ENCODE data around the gene MOXD1.

DNA sequence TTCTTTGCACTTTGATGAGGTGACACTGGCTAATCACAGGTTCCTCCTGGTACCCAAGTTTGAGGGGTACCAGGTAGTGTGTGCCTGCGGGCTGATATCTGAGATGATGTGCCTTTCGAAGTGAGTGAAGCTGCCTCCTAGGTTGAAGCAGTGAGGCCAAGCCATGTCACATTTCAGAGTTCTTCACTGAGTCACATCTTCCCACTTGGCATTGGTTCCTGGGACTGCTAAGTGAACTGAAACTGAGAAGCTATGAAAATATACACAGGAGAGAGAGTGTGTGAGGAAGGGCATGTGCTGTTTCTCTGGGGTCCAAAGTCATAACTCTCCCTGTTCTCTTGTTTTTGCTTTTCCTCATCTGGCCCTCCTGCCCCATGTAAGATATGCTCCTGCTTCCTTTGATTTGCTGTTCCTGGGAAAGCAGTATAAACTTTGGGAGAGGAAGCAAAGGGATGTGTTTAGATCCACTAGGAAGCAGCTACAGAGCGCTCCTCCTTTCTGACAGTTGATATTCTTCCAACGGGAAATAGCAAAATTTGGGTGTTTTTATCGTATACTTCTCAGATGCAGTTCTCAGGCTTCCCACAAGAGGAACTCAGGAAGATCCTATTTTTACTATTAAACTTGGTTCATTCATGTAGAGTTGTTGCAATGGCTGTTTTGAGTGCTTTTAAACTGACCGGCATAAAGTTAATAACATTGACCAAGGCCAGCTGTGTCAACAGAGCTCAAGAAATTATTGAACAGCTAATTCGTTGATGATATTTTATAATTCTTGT is 153.7 kb downstream of the MOXD1 start:
- TF ChIP-seq EZH2 (IDR thresholded peaks at IDR 0.05) (no peak), EZH2phosphoT487 (IDR thresholded peaks at IDR 0.05) (no peak)
- TF ChIP-seq, protein P1, sequence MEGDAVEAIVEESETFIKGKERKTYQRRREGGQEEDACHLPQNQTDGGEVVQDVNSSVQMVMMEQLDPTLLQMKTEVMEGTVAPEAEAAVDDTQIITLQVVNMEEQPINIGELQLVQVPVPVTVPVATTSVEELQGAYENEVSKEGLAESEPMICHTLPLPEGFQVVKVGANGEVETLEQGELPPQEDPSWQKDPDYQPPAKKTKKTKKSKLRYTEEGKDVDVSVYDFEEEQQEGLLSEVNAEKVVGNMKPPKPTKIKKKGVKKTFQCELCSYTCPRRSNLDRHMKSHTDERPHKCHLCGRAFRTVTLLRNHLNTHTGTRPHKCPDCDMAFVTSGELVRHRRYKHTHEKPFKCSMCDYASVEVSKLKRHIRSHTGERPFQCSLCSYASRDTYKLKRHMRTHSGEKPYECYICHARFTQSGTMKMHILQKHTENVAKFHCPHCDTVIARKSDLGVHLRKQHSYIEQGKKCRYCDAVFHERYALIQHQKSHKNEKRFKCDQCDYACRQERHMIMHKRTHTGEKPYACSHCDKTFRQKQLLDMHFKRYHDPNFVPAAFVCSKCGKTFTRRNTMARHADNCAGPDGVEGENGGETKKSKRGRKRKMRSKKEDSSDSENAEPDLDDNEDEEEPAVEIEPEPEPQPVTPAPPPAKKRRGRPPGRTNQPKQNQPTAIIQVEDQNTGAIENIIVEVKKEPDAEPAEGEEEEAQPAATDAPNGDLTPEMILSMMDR (IDR thresholded peaks at IDR 0.05), result no peak
